Measurements from ENCODE around the gene SLAMF1. TPM values are rescaled to one million over a fixed set of nuclear protein-coding genes. Genes with fewer than 3 reads are reported as not detected.
"Not testable (repeated sequence)": the region's sequence is repeated elsewhere in the genome, so short reads cannot be mapped to it uniquely, and the experiment has no call there.

The SLAMF1 gene
- total RNA-seq, 1 donor from 2014 or later, result not detected

- H3K9me3 Mint-ChIP-seq (ENCODE audit: low read depth), result peaks cover 25% of the 10 kb centered on the region
- TF ChIP-seq, protein P1, sequence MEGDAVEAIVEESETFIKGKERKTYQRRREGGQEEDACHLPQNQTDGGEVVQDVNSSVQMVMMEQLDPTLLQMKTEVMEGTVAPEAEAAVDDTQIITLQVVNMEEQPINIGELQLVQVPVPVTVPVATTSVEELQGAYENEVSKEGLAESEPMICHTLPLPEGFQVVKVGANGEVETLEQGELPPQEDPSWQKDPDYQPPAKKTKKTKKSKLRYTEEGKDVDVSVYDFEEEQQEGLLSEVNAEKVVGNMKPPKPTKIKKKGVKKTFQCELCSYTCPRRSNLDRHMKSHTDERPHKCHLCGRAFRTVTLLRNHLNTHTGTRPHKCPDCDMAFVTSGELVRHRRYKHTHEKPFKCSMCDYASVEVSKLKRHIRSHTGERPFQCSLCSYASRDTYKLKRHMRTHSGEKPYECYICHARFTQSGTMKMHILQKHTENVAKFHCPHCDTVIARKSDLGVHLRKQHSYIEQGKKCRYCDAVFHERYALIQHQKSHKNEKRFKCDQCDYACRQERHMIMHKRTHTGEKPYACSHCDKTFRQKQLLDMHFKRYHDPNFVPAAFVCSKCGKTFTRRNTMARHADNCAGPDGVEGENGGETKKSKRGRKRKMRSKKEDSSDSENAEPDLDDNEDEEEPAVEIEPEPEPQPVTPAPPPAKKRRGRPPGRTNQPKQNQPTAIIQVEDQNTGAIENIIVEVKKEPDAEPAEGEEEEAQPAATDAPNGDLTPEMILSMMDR (IDR thresholded peaks at IDR 0.05; ENCODE audit: unreplicated experiment), result no peak
- H3K4me3 Mint-ChIP-seq (ENCODE audit: low read depth), result no peak overlapping the region
- peaks cover 1% of the 10 kb centered on the region for H3K36me3 Mint-ChIP-seq (ENCODE audit: insufficient read depth)
- H3K27me3 Mint-ChIP-seq, result no peaks in the 10 kb centered on the region
- H3K4me1 Mint-ChIP-seq (ENCODE audit: low read depth), result peaks cover 6% of the 10 kb centered on the region
- DNase-seq (ENCODE audit: low spot score, unreplicated experiment), result no peak
- no peak overlapping the region for H3K27ac Mint-ChIP-seq
Measured at GRCh38 chr1:160590488-160590887, 56.4 kb downstream of the SLAMF1 start.

- H3K27ac Mint-ChIP-seq, result peak overlapping the region; percentile 11
- peaks cover 20% of the 10 kb centered on the region for H3K9me3 Mint-ChIP-seq (ENCODE audit: low read depth)
- no peak overlapping the region for H3K4me3 Mint-ChIP-seq (ENCODE audit: low read depth)
- peaks cover 6% of the 10 kb centered on the region for H3K4me1 Mint-ChIP-seq (ENCODE audit: low read depth)
- peaks cover 1% of the 10 kb centered on the region for H3K36me3 Mint-ChIP-seq (ENCODE audit: insufficient read depth)
- TF ChIP-seq, protein P1 (IDR thresholded peaks at IDR 0.05; ENCODE audit: unreplicated experiment), result no peak
- no peaks in the 10 kb centered on the region for H3K27me3 Mint-ChIP-seq
- no peak for DNase-seq (ENCODE audit: low spot score, unreplicated experiment)
Measured at GRCh38 chr1:160588468-160588867, 58.4 kb downstream of the SLAMF1 start.

DNA sequence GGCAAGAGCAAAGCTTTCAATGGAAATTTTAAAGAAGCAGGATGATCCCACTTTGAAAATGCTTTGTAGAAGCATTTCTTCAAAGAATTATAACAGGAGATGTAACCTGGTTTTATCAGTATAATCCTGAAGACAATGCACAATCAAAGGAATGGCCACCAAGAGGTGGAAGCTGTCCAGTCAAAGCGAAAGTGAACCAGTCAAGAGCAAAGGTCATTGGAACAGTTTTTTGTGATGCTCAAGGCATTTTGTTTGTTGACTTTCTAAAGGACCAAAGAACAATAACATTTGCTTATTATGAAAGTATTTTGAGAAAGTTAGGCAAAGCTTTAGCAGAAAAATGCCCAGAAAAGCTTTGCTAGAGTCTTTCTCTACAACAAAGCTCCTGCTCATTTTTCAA is 62.1 kb downstream of the SLAMF1 start:
- Mint-ChIP-seq H3K4me3 (ENCODE audit: low read depth) (no peak overlapping the region), H3K27ac (no peak overlapping the region), H3K27me3 (no peaks in the 10 kb centered on the region), H3K36me3 (ENCODE audit: insufficient read depth) (peaks cover 3% of the 10 kb centered on the region), H3K9me3 (ENCODE audit: low read depth) (peaks cover 10% of the 10 kb centered on the region), H3K4me1 (ENCODE audit: low read depth) (peaks cover 15% of the 10 kb centered on the region)
- TF ChIP-seq, protein P1 (IDR thresholded peaks at IDR 0.05; ENCODE audit: unreplicated experiment), result no peak
- DNase-seq (ENCODE audit: low spot score, unreplicated experiment), result no peak

DNA sequence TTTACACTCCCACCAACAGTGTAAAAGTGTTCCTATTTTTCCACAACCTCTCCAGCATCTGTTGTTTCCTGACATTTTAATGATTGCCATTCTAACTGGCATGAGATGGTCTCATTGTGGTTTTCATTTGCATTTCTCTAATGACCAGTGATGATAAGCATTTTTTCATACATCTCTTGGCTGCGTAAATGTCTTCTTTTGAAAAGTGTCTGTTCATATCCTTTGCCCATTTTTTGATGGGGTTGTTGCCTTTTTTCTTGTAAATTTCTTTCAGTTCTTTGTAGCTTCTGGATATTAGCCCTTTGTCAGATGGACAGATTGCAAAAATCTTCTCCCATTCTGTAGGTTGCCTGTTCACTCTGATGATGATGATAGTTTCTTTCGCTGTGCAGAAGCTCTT is 63.9 kb downstream of the SLAMF1 start:
- not testable (repeated sequence) for H3K9me3 Mint-ChIP-seq (ENCODE audit: low read depth)

GRCh38 chr1:160581961-160582360 is 64.9 kb downstream of the SLAMF1 start:
- Mint-ChIP-seq H3K27me3 (no peaks in the 10 kb centered on the region), H3K36me3 (ENCODE audit: insufficient read depth) (peaks cover 3% of the 10 kb centered on the region), H3K9me3 (ENCODE audit: low read depth) (peaks cover 10% of the 10 kb centered on the region), H3K4me1 (ENCODE audit: low read depth) (peaks cover 9% of the 10 kb centered on the region), H3K27ac (peak overlapping the region; percentile 55), H3K4me3 (ENCODE audit: low read depth) (no peak overlapping the region)
- TF ChIP-seq, protein P1 (IDR thresholded peaks at IDR 0.05; ENCODE audit: unreplicated experiment), result no peak
- no peak for DNase-seq (ENCODE audit: low spot score, unreplicated experiment)

More for the DNA sequence above, 63.9 kb downstream of the SLAMF1 start:
- H3K4me3 Mint-ChIP-seq (ENCODE audit: low read depth); H3K27me3 Mint-ChIP-seq; H3K27ac Mint-ChIP-seq; DNase-seq (ENCODE audit: low spot score, unreplicated experiment); H3K36me3 Mint-ChIP-seq (ENCODE audit: insufficient read depth); H3K4me1 Mint-ChIP-seq (ENCODE audit: low read depth): not testable (repeated sequence)

DNA sequence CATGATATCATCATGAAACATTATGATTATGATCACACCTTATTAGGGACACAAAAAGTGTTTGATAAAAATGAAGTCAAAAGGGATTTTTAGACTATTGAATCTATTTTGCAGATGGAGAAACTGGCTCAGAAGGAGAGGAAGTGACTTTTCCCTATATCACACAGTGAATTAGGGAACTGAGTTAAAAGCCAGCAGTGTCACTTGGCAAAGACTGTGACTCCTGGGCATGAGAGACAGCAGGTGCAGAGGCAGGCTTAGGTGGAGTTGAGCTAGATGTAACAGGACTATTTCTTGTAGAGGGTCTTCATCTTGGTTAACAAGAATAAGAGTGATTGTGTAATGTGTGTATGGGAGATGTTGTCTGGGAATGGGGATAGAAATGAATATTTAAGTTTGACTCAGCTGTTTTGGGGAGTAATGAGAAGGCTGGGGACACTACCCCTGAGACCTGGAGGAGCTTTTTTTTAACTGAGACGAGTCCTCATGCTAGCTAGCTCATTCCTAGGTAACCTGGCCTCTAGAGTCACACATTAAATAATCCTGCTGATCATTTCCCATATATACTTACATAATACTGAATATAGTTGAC is 66.5 kb downstream of the SLAMF1 start:
- no peak overlapping the region for H3K4me3 Mint-ChIP-seq (ENCODE audit: low read depth)

More for the DNA sequence above, 66.5 kb downstream of the SLAMF1 start:
- DNase-seq (ENCODE audit: low spot score, unreplicated experiment), result no peak
- H3K4me1 Mint-ChIP-seq (ENCODE audit: low read depth), result peaks cover 9% of the 10 kb centered on the region
- peaks cover 3% of the 10 kb centered on the region for H3K36me3 Mint-ChIP-seq (ENCODE audit: insufficient read depth)
- H3K27me3 Mint-ChIP-seq, result no peaks in the 10 kb centered on the region
- TF ChIP-seq, protein P1 (IDR thresholded peaks at IDR 0.05; ENCODE audit: unreplicated experiment), result no peak
- peak overlapping the region; percentile 1 for H3K27ac Mint-ChIP-seq
- H3K9me3 Mint-ChIP-seq (ENCODE audit: low read depth), result peaks cover 10% of the 10 kb centered on the region
